C4-2B (cell line): ENCODE measurements around the gene DRP2.

Source experiments
- CTCF ChIP-seq: fragments of 450-650 bp; conservative IDR thresholded peaks from 2 replicates; pipeline ENCODE4 v1.5.1; 2017; ENCODE audit warnings: mild to moderate bottlenecking
- ZFX ChIP-seq: fragments of 450-650 bp; IDR thresholded peaks from 2 replicates; pipeline ENCODE4 v1.6.1; 2017

- TF ChIP-seq CTCF, result no peak
- TF ChIP-seq ZFX, result no peak
Observed at GRCh38 chrX:101237041-101237440, 17.5 kb downstream of the DRP2 start.
